Glomerular visceral epithelial cell (primary cell): ENCODE data around the gene TRANK1.
"Not testable (repeated sequence)": the region's sequence is repeated elsewhere in the genome, so short reads cannot be mapped to it uniquely, and the experiment has no call there.

ENCODE experiments used
- DNase-seq: peaks from one replicate; pipeline ENCODE4 v3.0.0-alpha.2; 2016; ENCODE audit errors: extremely low spot score

The TRANK1 gene

GRCh38 chr3:36944641-36945270, at the start of gene TRANK1:
TSS of gene TRANK1 (minus strand) at chr3:36945054. CDS start at chr3:36944809, 245 bp downstream.
- no peak for DNase-seq

- DNase-seq, result peak; percentile 100
Measured at GRCh38 chr3:36993326-36994283, 48.8 kb upstream of the TRANK1 start, which contains the start of gene MLH1. TSS of gene MLH1 (plus strand) at chr3:36993518. CDS start at chr3:36993548, 30 bp downstream.

GRCh38 chr3:36992806-36993325, 48.0 kb upstream of the TRANK1 start, which contains the start of gene EPM2AIP1:
TSS of gene EPM2AIP1 (minus strand) at chr3:36993131. CDS start at chr3:36993077, 54 bp downstream.
- DNase-seq, result no peak

- peak; percentile 46 for DNase-seq
Measured at GRCh38 chr3:36991923-36992805, 47.3 kb upstream of the TRANK1 start.

- no peak for DNase-seq
Measured at GRCh38 chr3:36991147-36991546, 46.3 kb upstream of the TRANK1 start.

GRCh38 chr3:36989568-36989967, 44.7 kb upstream of the TRANK1 start:
- DNase-seq, result no peak

- no peak for DNase-seq
Measured at GRCh38 chr3:36989005-36989404, 44.2 kb upstream of the TRANK1 start.

- no peak for DNase-seq
Measured at GRCh38 chr3:36988356-36988755, 43.5 kb upstream of the TRANK1 start.

GRCh38 chr3:36981006-36981405, 36.2 kb upstream of the TRANK1 start:
- no peak for DNase-seq

- no peak for DNase-seq
Measured at GRCh38 chr3:36973139-36973538, 28.3 kb upstream of the TRANK1 start.

- no peak for DNase-seq
Measured at GRCh38 chr3:36972163-36972562, 27.3 kb upstream of the TRANK1 start.

GRCh38 chr3:36969540-36970432, 24.9 kb upstream of the TRANK1 start:
- DNase-seq, result peak; percentile 63

- DNase-seq, result no peak
Measured at GRCh38 chr3:36969085-36969484, 24.2 kb upstream of the TRANK1 start.

GRCh38 chr3:36965440-36965839, 20.6 kb upstream of the TRANK1 start:
- no peak for DNase-seq

- DNase-seq, result no peak
Measured at GRCh38 chr3:36964817-36965216, 20.0 kb upstream of the TRANK1 start.

- DNase-seq, result no peak
Measured at GRCh38 chr3:36964331-36964730, 19.5 kb upstream of the TRANK1 start.

GRCh38 chr3:36963008-36963407, 18.2 kb upstream of the TRANK1 start:
- DNase-seq, result not testable (repeated sequence)

- no peak for DNase-seq
Measured at GRCh38 chr3:36960502-36960901, 15.6 kb upstream of the TRANK1 start.

GRCh38 chr3:36959821-36960220, 15.0 kb upstream of the TRANK1 start:
- DNase-seq, result peak; percentile 47
